GM18858 (cell line): ENCODE results near the gene ANO2.

Experiments used
- ATAC-seq: cut with Tn5 transposase; IDR thresholded peaks from one replicate; pipeline ENCODE4 v1.9.1; 2021; ENCODE audit not compliant: unreplicated experiment

ANO2 gene

GRCh38 chr12:5945071-5946008, at the start of gene ANO2:
TSS of gene ANO2 (minus strand) at chr12:5945259. CDS start at chr12:5945217, 42 bp downstream.
- no peak for ATAC-seq

- ATAC-seq: no peak
These were observed 44.6 kb upstream of the ANO2 start for GRCh38 chr12:5989621-5990020.

- no peak for ATAC-seq
These were observed 43.6 kb upstream of the ANO2 start for GRCh38 chr12:5988659-5989116.

GRCh38 chr12:5988088-5988487, 43.0 kb upstream of the ANO2 start:
- no peak for ATAC-seq

GRCh38 chr12:5987573-5987972, 42.5 kb upstream of the ANO2 start:
- ATAC-seq: no peak

- ATAC-seq: no peak
These were observed 40.4 kb upstream of the ANO2 start for GRCh38 chr12:5985471-5985870.

- ATAC-seq: no peak
These were observed 39.8 kb upstream of the ANO2 start for GRCh38 chr12:5984873-5985272.

- no peak for ATAC-seq
These were observed 37.0 kb upstream of the ANO2 start for GRCh38 chr12:5982106-5982505.

GRCh38 chr12:5977556-5977955, 32.5 kb upstream of the ANO2 start:
- no peak for ATAC-seq

GRCh38 chr12:5976711-5977110, 31.7 kb upstream of the ANO2 start:
- no peak for ATAC-seq

- ATAC-seq: no peak
These were observed 31.1 kb upstream of the ANO2 start for GRCh38 chr12:5976196-5976595.

GRCh38 chr12:5973461-5974115, 28.5 kb upstream of the ANO2 start:
- no peak for ATAC-seq

- ATAC-seq: no peak
These were observed 27.3 kb upstream of the ANO2 start for GRCh38 chr12:5972387-5972786.

GRCh38 chr12:5971194-5971850, 26.3 kb upstream of the ANO2 start:
- no peak for ATAC-seq

GRCh38 chr12:5969974-5970690, 25.1 kb upstream of the ANO2 start:
- no peak for ATAC-seq

- no peak for ATAC-seq
These were observed 24.3 kb upstream of the ANO2 start for GRCh38 chr12:5969156-5969973.

- ATAC-seq: no peak
These were observed 22.8 kb upstream of the ANO2 start for GRCh38 chr12:5967645-5968415.

GRCh38 chr12:5966486-5967095, 21.5 kb upstream of the ANO2 start:
- ATAC-seq: no peak

- no peak for ATAC-seq
These were observed 20.9 kb upstream of the ANO2 start for GRCh38 chr12:5965950-5966383.
